Epithelial cell of proximal tubule (primary cell): ENCODE data around the gene CCDC187. TPM values are rescaled to one million over a fixed set of nuclear protein-coding genes. Genes with fewer than 3 reads are reported as not detected.
A peak's percentile ranks its signal among the peaks of the same experiment; 100 is the strongest.

ENCODE experiments used
- DNase-seq: peaks from one replicate; pipeline ENCODE4 v3.0.0-alpha.2; 2011; ENCODE audit warnings: low read depth
- H3K4me3 ChIP-seq: 2 replicates; pipeline ENCODE4 v1.5.1; 2011; ENCODE audit warnings: low read depth, mild to moderate bottlenecking, low read length
- total RNA-seq: library from RNA; depleted of rRNA; stranded (reverse); fragments of >200 nt; gene quantifications from 2 replicates; pipeline ENCODE4 v1.2.3, GENCODE V29; 2015
- TF ChIP-seq, protein P1 (sequence below): conservative IDR thresholded peaks from 2 replicates; pipeline ENCODE4 v1.5.1; 2012; ENCODE audit warnings: low read depth, mild to moderate bottlenecking, low read length

The CCDC187 gene
- total RNA-seq, 1 donor from 2014 or later: 0.75 TPM

DNA sequence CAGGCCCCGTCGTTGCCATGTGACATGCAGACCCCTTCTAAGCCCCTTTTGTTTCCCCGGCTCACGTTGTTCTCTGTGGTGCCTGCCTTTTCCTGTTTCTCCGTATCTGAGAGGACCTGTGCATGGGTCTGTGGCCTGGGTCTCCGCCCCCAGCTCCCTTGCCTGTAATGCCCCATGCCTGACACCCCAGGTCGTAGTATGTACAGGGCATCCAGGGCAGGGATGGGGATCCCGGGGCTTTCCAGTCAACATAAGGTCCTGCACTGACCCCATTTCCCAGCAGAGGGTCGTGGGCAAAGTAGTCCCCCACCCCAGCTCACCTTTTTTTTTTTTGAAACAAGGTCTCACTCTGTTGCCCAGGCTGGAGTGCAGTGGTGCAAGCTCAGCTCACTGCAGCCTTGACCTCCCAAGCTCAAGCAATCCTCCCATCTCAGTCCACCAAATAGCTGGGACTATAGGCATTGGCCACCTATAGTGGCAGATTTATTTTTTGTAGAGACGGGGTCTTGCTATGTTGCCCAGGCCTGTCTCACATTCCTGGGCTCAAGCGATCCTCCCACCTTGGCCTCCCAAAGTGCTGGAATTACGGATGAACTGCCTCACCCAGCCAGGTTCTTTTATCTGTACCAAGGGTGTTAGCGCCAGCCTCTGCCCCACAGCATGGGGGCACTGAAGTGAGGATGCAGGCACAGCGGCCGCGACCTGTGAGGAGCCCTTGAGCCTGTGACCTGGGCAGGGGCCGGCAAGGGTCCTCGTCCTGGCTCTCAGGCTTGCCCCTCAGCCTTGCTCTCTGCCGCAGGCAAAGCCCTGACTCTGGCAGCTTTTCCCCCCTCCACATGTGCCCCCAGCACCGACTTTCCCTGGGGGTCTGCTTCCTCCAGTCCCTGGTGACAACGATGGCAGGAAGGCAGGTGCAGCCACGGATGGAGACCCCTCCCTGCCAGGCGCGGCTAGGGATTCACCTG is 39.2 kb downstream of the CCDC187 start:
- DNase-seq: no peak
- TF ChIP-seq, protein P1, sequence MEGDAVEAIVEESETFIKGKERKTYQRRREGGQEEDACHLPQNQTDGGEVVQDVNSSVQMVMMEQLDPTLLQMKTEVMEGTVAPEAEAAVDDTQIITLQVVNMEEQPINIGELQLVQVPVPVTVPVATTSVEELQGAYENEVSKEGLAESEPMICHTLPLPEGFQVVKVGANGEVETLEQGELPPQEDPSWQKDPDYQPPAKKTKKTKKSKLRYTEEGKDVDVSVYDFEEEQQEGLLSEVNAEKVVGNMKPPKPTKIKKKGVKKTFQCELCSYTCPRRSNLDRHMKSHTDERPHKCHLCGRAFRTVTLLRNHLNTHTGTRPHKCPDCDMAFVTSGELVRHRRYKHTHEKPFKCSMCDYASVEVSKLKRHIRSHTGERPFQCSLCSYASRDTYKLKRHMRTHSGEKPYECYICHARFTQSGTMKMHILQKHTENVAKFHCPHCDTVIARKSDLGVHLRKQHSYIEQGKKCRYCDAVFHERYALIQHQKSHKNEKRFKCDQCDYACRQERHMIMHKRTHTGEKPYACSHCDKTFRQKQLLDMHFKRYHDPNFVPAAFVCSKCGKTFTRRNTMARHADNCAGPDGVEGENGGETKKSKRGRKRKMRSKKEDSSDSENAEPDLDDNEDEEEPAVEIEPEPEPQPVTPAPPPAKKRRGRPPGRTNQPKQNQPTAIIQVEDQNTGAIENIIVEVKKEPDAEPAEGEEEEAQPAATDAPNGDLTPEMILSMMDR: no peak
- no peak overlapping the region for H3K4me3 ChIP-seq

DNA sequence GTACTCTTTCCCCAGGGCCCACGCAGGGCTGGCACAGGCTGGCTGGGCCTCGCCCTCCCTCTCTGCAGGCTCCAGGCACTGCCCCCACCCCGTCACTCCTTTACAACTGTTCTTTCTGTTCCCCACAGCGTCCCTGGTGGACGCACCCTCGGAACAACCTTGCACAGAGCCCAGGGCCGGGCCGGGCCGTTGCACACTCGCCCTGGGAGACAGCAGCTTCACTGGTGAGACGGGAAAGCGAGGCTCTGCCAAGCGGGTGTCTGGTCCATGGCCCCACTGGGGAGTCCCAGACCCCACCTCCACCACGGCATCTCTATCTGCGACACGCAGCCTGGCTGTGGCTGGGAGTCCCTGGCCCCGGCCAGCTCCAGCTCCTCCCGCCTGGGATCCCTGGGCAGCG is 39.9 kb downstream of the CCDC187 start:
- no peak overlapping the region for H3K4me3 ChIP-seq
- TF ChIP-seq, protein P1: peak; percentile 27
- no peak for DNase-seq

GRCh38 chr9:136262671-136263178 is 41.2 kb downstream of the CCDC187 start:
- no peak for DNase-seq
- TF ChIP-seq, protein P1: no peak
- no peak overlapping the region for H3K4me3 ChIP-seq

DNA sequence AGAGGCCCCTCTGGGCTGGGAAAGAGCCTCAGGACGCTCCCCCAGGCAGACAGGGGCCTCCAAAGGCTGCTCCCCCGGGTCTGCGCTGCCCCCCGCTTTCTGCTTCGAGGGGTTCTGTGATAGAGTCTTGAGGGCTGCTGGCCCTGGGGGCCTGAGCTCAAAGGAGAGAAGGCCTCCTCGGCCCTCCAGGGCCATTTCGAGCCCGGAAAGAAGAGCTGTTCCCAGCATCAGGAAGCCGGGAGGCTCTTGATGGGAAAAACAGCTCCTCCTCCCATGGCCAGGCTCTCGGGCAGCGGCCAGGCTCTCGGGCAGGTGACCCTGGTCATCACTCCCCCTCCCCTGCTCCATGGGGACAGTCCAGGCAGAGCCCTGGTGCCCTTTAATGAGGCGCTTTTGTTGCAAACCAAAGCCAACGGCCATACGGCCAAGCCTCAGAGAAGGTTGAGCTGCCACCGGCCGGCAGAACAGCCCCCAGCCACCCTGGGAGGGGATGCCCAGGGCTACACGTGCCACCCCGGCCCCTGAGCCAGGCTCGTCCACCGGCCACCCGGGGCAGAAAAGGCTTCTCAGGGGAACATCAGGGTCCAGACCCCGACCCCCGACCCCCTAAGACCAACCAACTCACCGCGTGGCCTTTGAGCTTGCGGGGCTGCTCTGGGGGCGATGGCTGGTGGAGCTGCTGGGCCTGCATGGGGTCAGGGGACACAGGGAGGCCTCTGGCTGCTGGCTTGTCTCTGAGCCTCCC is 42.0 kb downstream of the CCDC187 start:
- H3K4me3 ChIP-seq: no peak overlapping the region
- TF ChIP-seq, protein P1: no peak
- DNase-seq: no peak

GRCh38 chr9:136260936-136261472 is 42.9 kb downstream of the CCDC187 start:
- DNase-seq: no peak
- TF ChIP-seq, protein P1: no peak
- no peak overlapping the region for H3K4me3 ChIP-seq

DNA sequence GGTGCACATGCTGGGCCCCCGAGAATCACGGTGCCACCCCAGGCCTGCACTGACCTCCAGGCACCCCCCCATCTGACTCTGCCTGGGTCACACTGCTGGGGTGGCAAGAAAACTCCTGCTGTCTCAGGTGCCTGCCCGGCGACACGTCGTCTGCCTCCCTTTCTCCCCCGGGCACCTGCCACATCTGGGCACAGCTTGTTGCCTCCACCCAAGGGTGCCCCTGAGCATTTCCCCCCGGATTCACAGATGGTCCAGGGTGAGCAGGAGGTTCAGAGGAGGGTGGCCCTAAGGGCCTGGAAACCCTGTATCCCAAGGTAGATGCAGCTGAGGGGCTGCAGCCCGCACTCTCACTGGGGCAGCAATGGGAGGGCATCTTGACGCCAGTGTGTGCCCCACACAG is 43.4 kb downstream of the CCDC187 start:
- no peak overlapping the region for H3K4me3 ChIP-seq
- no peak for DNase-seq
- TF ChIP-seq, protein P1: no peak
